GM10847 (cell line): Measurements from ENCODE around the gene ARSB.

Experiments used
- POLR2A ChIP-seq: IDR thresholded peaks from 2 replicates; pipeline ENCODE4 v1.6.1; 2011; ENCODE audit not compliant: insufficient read length; ENCODE audit errors: extremely low read depth

Gene ARSB

GRCh38 chr5:78838753-78839152, 146.4 kb downstream of the ARSB start:
- TF ChIP-seq POLR2A, result no peak

GRCh38 chr5:78837836-78838235, 147.3 kb downstream of the ARSB start:
- no peak for TF ChIP-seq POLR2A

- TF ChIP-seq POLR2A, result no peak
Measured at GRCh38 chr5:78835176-78835575, 149.9 kb downstream of the ARSB start.

GRCh38 chr5:78833284-78833683, 151.8 kb downstream of the ARSB start:
- no peak for TF ChIP-seq POLR2A

GRCh38 chr5:78830528-78831046, 154.5 kb downstream of the ARSB start:
- TF ChIP-seq POLR2A, result no peak

GRCh38 chr5:78829811-78830527, 155.1 kb downstream of the ARSB start:
- no peak for TF ChIP-seq POLR2A

- no peak for TF ChIP-seq POLR2A
Measured at GRCh38 chr5:78827725-78828124, 157.4 kb downstream of the ARSB start.

- no peak for TF ChIP-seq POLR2A
Measured at GRCh38 chr5:78824831-78825281, 160.3 kb downstream of the ARSB start.

- no peak for TF ChIP-seq POLR2A
Measured at GRCh38 chr5:78823196-78823595, 161.9 kb downstream of the ARSB start.

GRCh38 chr5:78821536-78822021, 163.5 kb downstream of the ARSB start:
- no peak for TF ChIP-seq POLR2A

- no peak for TF ChIP-seq POLR2A
Measured at GRCh38 chr5:78819707-78820106, 165.4 kb downstream of the ARSB start.

GRCh38 chr5:78819166-78819565, 165.9 kb downstream of the ARSB start:
- no peak for TF ChIP-seq POLR2A

GRCh38 chr5:78816143-78816765, 168.9 kb downstream of the ARSB start:
- no peak for TF ChIP-seq POLR2A

GRCh38 chr5:78813906-78814530, 171.1 kb downstream of the ARSB start:
- TF ChIP-seq POLR2A, result no peak

GRCh38 chr5:78813286-78813685, 171.8 kb downstream of the ARSB start:
- no peak for TF ChIP-seq POLR2A

GRCh38 chr5:78811866-78812265, 173.2 kb downstream of the ARSB start:
- no peak for TF ChIP-seq POLR2A
